Mucosa of gallbladder (tissue), 1 donor: Measurements from ENCODE around the gene KCNQ5. TPM values are rescaled to one million over a fixed set of nuclear protein-coding genes. Genes with fewer than 3 reads are reported as not detected.

Experiments
- DNase-seq: peaks from one replicate; pipeline ENCODE4 v3.0.0-alpha.2; 2020; ENCODE audit warnings: low spot score
- total RNA-seq: library from RNA; stranded (reverse); gene quantifications from one replicate; pipeline ENCODE4 v1.2.1, GENCODE V29; 2021
- donor health status: DM: no; HTN: no; CAD: no.

The KCNQ5 gene
- total RNA-seq, 1 donor from 2014 or later, result 2.3 TPM

- DNase-seq, result no peak
Observed at GRCh38 chr6:72639920-72640614, 18.2 kb downstream of the KCNQ5 start.

- DNase-seq, result no peak
Observed at GRCh38 chr6:72640615-72640930, 18.7 kb downstream of the KCNQ5 start.

GRCh38 chr6:72642435-72642834 is 20.6 kb downstream of the KCNQ5 start:
- DNase-seq, result no peak

- DNase-seq, result no peak
Observed at GRCh38 chr6:72643214-72643613, 21.4 kb downstream of the KCNQ5 start.

GRCh38 chr6:72646604-72647485 is 25.0 kb downstream of the KCNQ5 start:
- DNase-seq, result no peak

- DNase-seq, result no peak
Observed at GRCh38 chr6:72647489-72647888, 25.6 kb downstream of the KCNQ5 start.

- no peak for DNase-seq
Observed at GRCh38 chr6:72649032-72649984, 27.4 kb downstream of the KCNQ5 start.

- no peak for DNase-seq
Observed at GRCh38 chr6:72650081-72650745, 28.3 kb downstream of the KCNQ5 start.

GRCh38 chr6:72651174-72651573 is 29.3 kb downstream of the KCNQ5 start:
- DNase-seq, result no peak

GRCh38 chr6:72651967-72652956 is 30.4 kb downstream of the KCNQ5 start:
- DNase-seq, result no peak

- DNase-seq, result no peak
Observed at GRCh38 chr6:72653026-72653425, 31.2 kb downstream of the KCNQ5 start.

GRCh38 chr6:72654071-72654621 is 32.3 kb downstream of the KCNQ5 start:
- no peak for DNase-seq

GRCh38 chr6:72657407-72658197 is 35.7 kb downstream of the KCNQ5 start:
- no peak for DNase-seq

GRCh38 chr6:72659754-72660153 is 37.9 kb downstream of the KCNQ5 start:
- no peak for DNase-seq

GRCh38 chr6:72661411-72661810 is 39.5 kb downstream of the KCNQ5 start:
- DNase-seq, result no peak

GRCh38 chr6:72665599-72665998 is 43.7 kb downstream of the KCNQ5 start:
- DNase-seq, result no peak

- DNase-seq, result no peak
Observed at GRCh38 chr6:72669324-72669723, 47.5 kb downstream of the KCNQ5 start.

- no peak for DNase-seq
Observed at GRCh38 chr6:72672906-72673305, 51.0 kb downstream of the KCNQ5 start.

- DNase-seq, result no peak
Observed at GRCh38 chr6:72674842-72675241, 53.0 kb downstream of the KCNQ5 start.
